Ecto neural progenitor cell (in vitro differentiated cells): ENCODE data around the gene TLE3.
A peak's percentile ranks its signal among the peaks of the same experiment; 100 is the strongest.

Experiments
- DNase-seq: peaks from one replicate; pipeline ENCODE4 v3.0.0-alpha.2; 2018; ENCODE audit warnings: low spot score

The TLE3 gene

GRCh38 chr15:70083946-70084345 lies 13.8 kb downstream of the TLE3 start:
- DNase-seq: no peak

GRCh38 chr15:70083418-70083817 lies 14.3 kb downstream of the TLE3 start:
- DNase-seq: peak; percentile 90

- DNase-seq: no peak
Observed at GRCh38 chr15:70082281-70082900, 15.3 kb downstream of the TLE3 start.

- DNase-seq: no peak
Observed at GRCh38 chr15:70081612-70082011, 16.1 kb downstream of the TLE3 start.

- no peak for DNase-seq
Observed at GRCh38 chr15:70080347-70080746, 17.4 kb downstream of the TLE3 start.

GRCh38 chr15:70079888-70080287 lies 17.8 kb downstream of the TLE3 start:
- DNase-seq: no peak

GRCh38 chr15:70078578-70079417 lies 18.9 kb downstream of the TLE3 start:
- no peak for DNase-seq

GRCh38 chr15:70077188-70078147 lies 20.2 kb downstream of the TLE3 start:
- no peak for DNase-seq

GRCh38 chr15:70074380-70074779 lies 23.3 kb downstream of the TLE3 start:
- no peak for DNase-seq

- DNase-seq: no peak
Observed at GRCh38 chr15:70072479-70072878, 25.2 kb downstream of the TLE3 start.

GRCh38 chr15:70071799-70072198 lies 25.9 kb downstream of the TLE3 start:
- DNase-seq: peak; percentile 69

GRCh38 chr15:70069716-70070115 lies 28.0 kb downstream of the TLE3 start:
- no peak for DNase-seq

- no peak for DNase-seq
Observed at GRCh38 chr15:70068783-70069565, 28.7 kb downstream of the TLE3 start.

GRCh38 chr15:70067681-70068080 lies 30.0 kb downstream of the TLE3 start:
- DNase-seq: no peak

GRCh38 chr15:70067011-70067410 lies 30.7 kb downstream of the TLE3 start:
- no peak for DNase-seq

GRCh38 chr15:70066447-70066846 lies 31.3 kb downstream of the TLE3 start:
- DNase-seq: no peak

GRCh38 chr15:70066004-70066403 lies 31.7 kb downstream of the TLE3 start:
- DNase-seq: no peak

- no peak for DNase-seq
Observed at GRCh38 chr15:70065006-70065722, 32.6 kb downstream of the TLE3 start.

- DNase-seq: no peak
Observed at GRCh38 chr15:70064441-70064840, 33.3 kb downstream of the TLE3 start.

GRCh38 chr15:70063980-70064379 lies 33.7 kb downstream of the TLE3 start:
- no peak for DNase-seq
